H1 (cell line): ENCODE measurements around the gene SEMA3A. TPM values are rescaled to one million over a fixed set of nuclear protein-coding genes. Genes with fewer than 3 reads are reported as not detected.

ENCODE experiments used
- BACH1 ChIP-seq: IDR thresholded peaks from 2 replicates; pipeline ENCODE4 v1.6.1; 2012; ENCODE audit warnings: low read length, improper control_type of control experiment
- BRCA1 ChIP-seq: IDR thresholded peaks from 2 replicates; pipeline ENCODE4 v1.6.1; 2012; ENCODE audit warnings: low read depth, low read length, improper control_type of control experiment
- CEBPB ChIP-seq: IDR thresholded peaks from 2 replicates; pipeline ENCODE4 v1.6.1; 2012; ENCODE audit warnings: low read depth, low read length
- CHD7 ChIP-seq: fragments of 300-600 bp; sonication (generic); IDR thresholded peaks from 2 replicates; pipeline ENCODE4 v1.7.1; 2012; ENCODE audit warnings: low read length, moderate library complexity, mild to moderate bottlenecking, inconsistent platforms; ENCODE audit not compliant: insufficient replicate concordance
- CTBP2 ChIP-seq: IDR thresholded peaks from 2 replicates; pipeline ENCODE4 v1.7.0; 2011; ENCODE audit warnings: borderline replicate concordance, mild to moderate bottlenecking, moderate library complexity, mixed read lengths, low read length; ENCODE audit not compliant: insufficient read depth, insufficient read length
- JUND ChIP-seq: IDR thresholded peaks from 2 replicates; pipeline ENCODE4 v1.6.1; 2011; ENCODE audit warnings: mild to moderate bottlenecking, improper control_type of control experiment, low read length
- SAP30 ChIP-seq: fragments of 300-600 bp; sonication (generic); IDR thresholded peaks from 2 replicates; pipeline ENCODE4 v1.7.1; 2012; ENCODE audit warnings: low read length, moderate library complexity, mild to moderate bottlenecking, inconsistent platforms; ENCODE audit not compliant: insufficient read depth, insufficient replicate concordance
- SP1 ChIP-seq: IDR thresholded peaks from 2 replicates; pipeline ENCODE4 v1.6.1; 2011; ENCODE audit warnings: low read depth, low read length
- TEAD4 ChIP-seq: IDR thresholded peaks from 2 replicates; pipeline ENCODE4 v1.6.1; 2012; ENCODE audit warnings: low read depth, low read length, inconsistent platforms, mixed read lengths
- YY1 ChIP-seq: IDR thresholded peaks from 2 replicates; pipeline ENCODE4 v1.6.1; 2011; ENCODE audit warnings: low read depth, mild to moderate bottlenecking, low read length
- polyA plus RNA-seq, 7 experiments: library from polyadenylated mRNA; depleted of rRNA in 3 of 7; stranded (reverse) in 5 of 7; unstranded in 2 of 7; fragments of >200 nt in 5 of 7; fragments of 200-250 nt in 2 of 7; gene quantifications; 1 replicate in 5 of 7; 2 replicates in 1 of 7; 4 replicates in 1 of 7; pipeline versions ENCODE4 v1.2.1 to v1.2.3, GENCODE V29; 2011 to 2013; ENCODE audit warnings: missing spikeins in 2 of 7, mixed read lengths in 2 of 7
- total RNA-seq: library from RNA; stranded (reverse); fragmentation: NEBNext Ultra II Directional; extraction: Animal tissue kit (Norgen Biotek cat#: 25700); gene quantifications from 2 replicates; pipeline ENCODE4 v1.2.1, GENCODE V29; 2021
- TF ChIP-seq, protein P1 (sequence below): IDR thresholded peaks from 2 replicates; pipeline ENCODE4 v1.6.1; 2011; ENCODE audit warnings: low read length, improper control_type of control experiment

Gene SEMA3A
- total and polyA plus RNA-seq, 2 of the 8 experiments (the other 6 are each of a cell fraction or from before 2014, with no cell fraction given) = 8.1 to 45.9 TPM

GRCh38 chr7:83952236-83952635 lies 242.4 kb downstream of the SEMA3A start (continued):
- no peak for TF ChIP-seq CHD7
- no peak for TF ChIP-seq JUND
- TF ChIP-seq CTBP2 = no peak
- TF ChIP-seq, protein P1, sequence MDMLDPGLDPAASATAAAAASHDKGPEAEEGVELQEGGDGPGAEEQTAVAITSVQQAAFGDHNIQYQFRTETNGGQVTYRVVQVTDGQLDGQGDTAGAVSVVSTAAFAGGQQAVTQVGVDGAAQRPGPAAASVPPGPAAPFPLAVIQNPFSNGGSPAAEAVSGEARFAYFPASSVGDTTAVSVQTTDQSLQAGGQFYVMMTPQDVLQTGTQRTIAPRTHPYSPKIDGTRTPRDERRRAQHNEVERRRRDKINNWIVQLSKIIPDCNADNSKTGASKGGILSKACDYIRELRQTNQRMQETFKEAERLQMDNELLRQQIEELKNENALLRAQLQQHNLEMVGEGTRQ = no peak
- no peak for TF ChIP-seq SAP30
- no peak for TF ChIP-seq YY1
- TF ChIP-seq BACH1 = no peak
- no peak for TF ChIP-seq SP1
- no peak for TF ChIP-seq TEAD4
- no peak for TF ChIP-seq CEBPB
- TF ChIP-seq BRCA1 = no peak
